ENCODE data around the gene NCOR2. TPM values are rescaled to one million over a fixed set of nuclear protein-coding genes. Genes with fewer than 3 reads are reported as not detected.

Gene NCOR2
- total RNA-seq, 1 donor, result 45.2 TPM

DNA sequence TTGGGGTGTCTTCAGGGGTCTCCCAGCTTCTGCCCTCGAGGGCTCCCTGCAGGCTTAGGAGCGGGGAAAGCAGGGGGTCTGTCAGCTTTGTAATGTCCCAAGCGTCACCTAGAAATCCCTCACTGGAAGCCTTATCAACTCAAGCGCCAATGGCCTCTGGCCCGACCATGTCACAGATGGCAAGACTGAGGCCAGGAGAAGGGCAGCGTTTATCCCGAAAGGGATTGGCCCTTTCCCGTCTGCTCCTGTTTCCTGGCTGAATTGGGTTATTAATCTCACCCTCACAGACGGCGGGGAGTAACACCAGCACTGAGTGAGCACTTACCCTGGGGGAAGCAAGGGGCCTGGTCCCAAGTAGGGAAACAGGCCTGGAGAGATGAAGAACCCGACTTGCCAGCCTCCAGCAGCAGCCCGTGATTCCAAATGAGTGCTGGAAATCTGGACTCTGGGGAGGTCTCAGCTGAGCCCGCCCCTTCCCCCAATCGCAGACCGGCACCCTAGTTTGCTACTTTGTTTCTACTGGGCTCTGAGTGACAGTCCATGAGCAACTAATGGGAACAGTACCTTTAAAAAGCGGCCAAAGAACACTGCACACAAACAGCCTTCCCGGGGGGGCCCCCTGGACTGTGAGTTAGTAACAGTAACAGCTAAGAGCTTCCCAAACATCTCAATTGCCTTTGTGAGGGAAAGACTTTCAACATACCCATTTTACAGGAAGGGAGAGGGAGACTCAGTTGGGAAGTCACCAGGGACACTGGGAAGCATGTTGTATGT is 2.1 kb upstream of the NCOR2 start:
- Histone ChIP-seq H3K4me1 (ENCODE audit: insufficient read depth, low read length) (peaks cover 18% of the 10 kb centered on the region), H2AFZ (ENCODE audit: low read length) (no peak overlapping the region), H3K27me3 (ENCODE audit: insufficient read depth, low read length) (no peaks in the 10 kb centered on the region), H3K9me3 (ENCODE audit: low read depth, low read length) (no peaks in the 10 kb centered on the region), H3K36me3 (ENCODE audit: insufficient read depth, low read length) (no peaks in the 10 kb centered on the region), H4K20me1 (ENCODE audit: insufficient read depth, low read length) (peaks cover 13% of the 10 kb centered on the region), H3K4me3 (ENCODE audit: insufficient read depth, low read length) (no peak overlapping the region), H3K4me2 (ENCODE audit: insufficient read depth, low read length) (no peak overlapping the region), H3K27ac (ENCODE audit: low read depth, low read length) (no peak overlapping the region), H3K79me2 (ENCODE audit: insufficient read depth, low read length) (peaks cover 23% of the 10 kb centered on the region)
- no peak for TF ChIP-seq CTCF (IDR thresholded peaks at IDR 0.05; ENCODE audit: extremely low read depth, low read depth, low read length)
- peak; percentile 59 for DNase-seq (ENCODE audit: insufficient read length, low spot score, missing footprints)

DNA sequence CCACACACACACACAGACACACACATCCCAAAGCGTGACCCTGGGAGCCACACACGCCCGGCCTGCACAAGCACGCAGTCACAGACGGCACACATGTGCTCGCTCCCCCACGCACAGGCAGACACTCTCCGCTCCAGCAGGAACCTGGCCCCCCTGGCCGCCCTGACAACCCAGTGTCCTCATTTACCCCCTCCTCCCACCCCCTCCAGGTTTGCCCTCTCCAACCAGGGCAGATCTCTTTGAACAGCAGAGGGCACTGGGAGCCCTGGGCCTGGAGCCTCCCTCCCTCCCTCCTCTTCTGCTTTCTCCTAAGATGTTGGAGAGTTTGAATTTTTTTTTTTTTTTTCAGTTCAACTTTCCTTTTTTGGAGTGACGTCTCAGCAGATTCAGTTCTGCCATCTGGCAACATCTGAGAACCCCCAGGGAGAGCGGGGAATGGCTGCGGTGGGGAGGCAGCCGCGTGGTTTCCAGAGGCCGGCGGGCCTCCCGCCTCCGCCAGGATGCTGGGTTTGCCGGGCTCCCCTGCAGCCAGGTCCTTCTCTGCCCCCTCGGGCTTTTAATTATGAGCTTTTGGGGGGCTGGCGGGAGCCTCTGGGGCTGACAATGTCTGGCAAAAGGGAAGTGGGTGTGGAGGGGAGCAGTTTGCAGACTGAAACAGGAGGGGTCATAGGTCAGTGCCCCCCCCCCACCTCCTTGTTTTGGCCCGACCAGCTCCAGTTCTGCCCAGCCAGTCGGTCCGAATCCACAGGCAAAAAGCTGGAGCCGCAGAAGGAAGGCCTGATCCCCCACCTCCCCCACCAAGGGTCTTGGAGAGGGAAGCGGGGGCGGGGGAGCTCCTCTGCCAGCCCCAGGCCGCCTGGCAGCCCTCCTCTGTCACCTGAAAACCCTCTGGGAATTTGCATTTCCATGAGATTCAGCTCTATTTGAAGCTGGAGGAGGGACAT is 1.3 kb upstream of the NCOR2 start:
- peaks cover 20% of the 10 kb centered on the region for H4K20me1 ChIP-seq (ENCODE audit: insufficient read depth, low read length)
- DNase-seq (ENCODE audit: insufficient read length, low spot score, missing footprints), result peak; percentile 99
- TF ChIP-seq CTCF (IDR thresholded peaks at IDR 0.05; ENCODE audit: extremely low read depth, low read depth, low read length), result peak; percentile 41
- H3K79me2 ChIP-seq (ENCODE audit: insufficient read depth, low read length), result peaks cover 31% of the 10 kb centered on the region
- H3K4me1 ChIP-seq (ENCODE audit: insufficient read depth, low read length), result peaks cover 19% of the 10 kb centered on the region
- H3K4me3 ChIP-seq (ENCODE audit: insufficient read depth, low read length), result no peak overlapping the region
- peak overlapping the region; percentile 63 for H3K4me2 ChIP-seq (ENCODE audit: insufficient read depth, low read length)
- no peaks in the 10 kb centered on the region for H3K36me3 ChIP-seq (ENCODE audit: insufficient read depth, low read length)
- H3K9me3 ChIP-seq (ENCODE audit: low read depth, low read length), result no peaks in the 10 kb centered on the region
- no peak overlapping the region for H3K27ac ChIP-seq (ENCODE audit: low read depth, low read length)
- no peaks in the 10 kb centered on the region for H3K27me3 ChIP-seq (ENCODE audit: insufficient read depth, low read length)
- H2AFZ ChIP-seq (ENCODE audit: low read length), result no peak overlapping the region

DNA sequence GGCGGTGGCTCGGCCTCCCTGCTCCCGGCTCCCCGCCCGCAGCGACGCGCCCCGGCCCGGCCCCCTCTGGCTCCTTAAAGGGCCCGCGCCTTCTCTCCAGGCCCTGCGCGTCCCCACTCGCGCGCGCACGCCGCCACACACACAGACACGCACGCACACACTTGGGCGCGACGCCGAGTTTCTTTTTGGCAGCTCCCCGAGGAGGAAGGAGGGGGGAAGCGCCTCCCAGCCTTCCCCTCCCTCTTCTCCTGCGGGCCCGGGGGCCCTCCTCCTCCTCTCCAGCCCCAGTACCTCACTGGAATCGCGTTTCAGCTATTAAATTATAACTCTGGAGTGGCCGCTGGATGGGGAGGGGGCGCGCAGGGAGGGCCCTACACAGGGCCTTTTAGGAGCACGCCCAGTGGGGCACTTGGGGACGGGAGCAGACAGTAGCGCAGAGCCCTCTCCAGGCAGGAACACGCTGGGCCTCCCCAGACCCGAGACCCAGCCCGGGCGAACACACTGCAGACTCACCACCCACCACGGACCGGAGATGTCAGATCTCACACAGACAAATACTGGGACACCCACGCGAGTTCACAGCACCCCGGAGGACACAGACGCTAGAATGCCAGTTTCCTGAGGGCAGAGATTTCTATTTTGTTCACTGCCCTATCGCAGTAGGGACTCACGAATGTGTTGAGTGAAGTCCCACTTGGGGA is 411 bp upstream of the NCOR2 start:
- Histone ChIP-seq H3K27ac (ENCODE audit: low read depth, low read length) (peak overlapping the region; percentile 58), H3K4me3 (ENCODE audit: insufficient read depth, low read length) (peak overlapping the region; percentile 69), H3K4me2 (ENCODE audit: insufficient read depth, low read length) (peak overlapping the region; percentile 63), H4K20me1 (ENCODE audit: insufficient read depth, low read length) (peaks cover 29% of the 10 kb centered on the region), H3K4me1 (ENCODE audit: insufficient read depth, low read length) (peaks cover 22% of the 10 kb centered on the region), H3K27me3 (ENCODE audit: insufficient read depth, low read length) (no peaks in the 10 kb centered on the region), H3K79me2 (ENCODE audit: insufficient read depth, low read length) (peaks cover 39% of the 10 kb centered on the region), H3K36me3 (ENCODE audit: insufficient read depth, low read length) (no peaks in the 10 kb centered on the region), H2AFZ (ENCODE audit: low read length) (peak overlapping the region; percentile 45), H3K9me3 (ENCODE audit: low read depth, low read length) (no peaks in the 10 kb centered on the region)
- no peak for TF ChIP-seq CTCF (IDR thresholded peaks at IDR 0.05; ENCODE audit: extremely low read depth, low read depth, low read length)
- peak; percentile 99 for DNase-seq (ENCODE audit: insufficient read length, low spot score, missing footprints)

Data from osteoblast (primary cell).